Chondrocyte (in vitro differentiated cells): ENCODE measurements around the gene CRLF3. TPM values are rescaled to one million over a fixed set of nuclear protein-coding genes. Genes with fewer than 3 reads are reported as not detected.
A peak's percentile ranks its signal among the peaks of the same experiment; 100 is the strongest.
"Not testable (repeated sequence)": the region's sequence is repeated elsewhere in the genome, so short reads cannot be mapped to it uniquely, and the experiment has no call there.

ENCODE experiments used
- DNase-seq: peaks from one replicate; pipeline ENCODE4 v3.0.0; 2021; ENCODE audit warnings: mixed read lengths, low spot score
- H3K27ac Mint-ChIP-seq: one replicate; pipeline ENCODE4 v1.8.0; 2021; ENCODE audit warnings: mild to moderate bottlenecking, moderate library complexity, mixed read lengths; ENCODE audit not compliant: unreplicated experiment
- H3K27me3 Mint-ChIP-seq: 2 replicates; pipeline ENCODE4 v1.8.0; 2021; ENCODE audit warnings: low read depth, mixed read lengths
- H3K36me3 Mint-ChIP-seq: 2 replicates; pipeline ENCODE4 v1.8.0; 2021; ENCODE audit warnings: low read depth, mixed read lengths
- H3K4me1 Mint-ChIP-seq: 2 replicates; pipeline ENCODE4 v1.8.0; 2021; ENCODE audit warnings: low read depth, mild to moderate bottlenecking, mixed read lengths
- H3K4me3 Mint-ChIP-seq: one replicate; pipeline ENCODE4 v1.8.0; 2021; ENCODE audit warnings: mild to moderate bottlenecking, moderate library complexity, mixed read lengths; ENCODE audit not compliant: unreplicated experiment
- H3K9me3 Mint-ChIP-seq: 2 replicates; pipeline ENCODE4 v1.8.0; 2021; ENCODE audit warnings: low read depth, mixed read lengths
- total RNA-seq: library from RNA; stranded (reverse); gene quantifications from 3 replicates; pipeline ENCODE4 v1.2.1, GENCODE V29; 2021

The CRLF3 gene
- total RNA-seq, 1 donor from 2014 or later = 7.7 TPM

GRCh38 chr17:30742669-30743068, 81.8 kb downstream of the CRLF3 start:
- H3K36me3 Mint-ChIP-seq, DNase-seq, H3K4me1 Mint-ChIP-seq, H3K27me3 Mint-ChIP-seq, H3K9me3 Mint-ChIP-seq, H3K27ac Mint-ChIP-seq, H3K4me3 Mint-ChIP-seq: not testable (repeated sequence)

- not testable (repeated sequence) for H3K36me3 Mint-ChIP-seq, H3K27ac Mint-ChIP-seq
- DNase-seq = peak; percentile 5
Observed at GRCh38 chr17:30736371-30736770, 88.1 kb downstream of the CRLF3 start.

GRCh38 chr17:30735644-30736043, 88.8 kb downstream of the CRLF3 start:
- peaks cover 21% of the 10 kb centered on the region for H3K4me1 Mint-ChIP-seq
- not testable (repeated sequence) for H3K9me3 Mint-ChIP-seq, H3K4me3 Mint-ChIP-seq, H3K36me3 Mint-ChIP-seq, H3K27ac Mint-ChIP-seq, H3K27me3 Mint-ChIP-seq
- DNase-seq = peak; percentile 12

More at GRCh38 chr17:30736371-30736770, 88.1 kb downstream of the CRLF3 start:
- not testable (repeated sequence) for H3K9me3 Mint-ChIP-seq, H3K4me3 Mint-ChIP-seq, H3K27me3 Mint-ChIP-seq
- peaks cover 26% of the 10 kb centered on the region for H3K4me1 Mint-ChIP-seq

DNA sequence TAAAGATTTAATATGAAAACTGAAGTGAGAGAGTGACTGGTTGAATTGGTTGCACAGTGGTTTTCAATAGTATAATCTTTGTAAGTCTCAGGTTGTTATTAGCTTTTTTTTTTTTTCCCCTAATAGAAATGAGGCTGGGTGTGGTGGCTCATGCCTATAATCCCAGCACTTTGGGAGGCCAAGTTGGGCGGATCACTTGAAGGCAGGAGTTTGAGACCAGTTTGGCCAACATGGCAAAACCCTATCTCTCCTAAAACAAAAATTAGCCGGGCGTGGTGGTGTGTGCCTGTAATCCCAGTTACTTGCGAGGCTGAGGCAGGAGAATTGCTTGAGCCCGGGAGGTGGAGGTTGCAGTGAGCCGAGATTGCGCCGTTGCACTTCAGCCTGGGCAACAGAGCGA, 89.3 kb downstream of the CRLF3 start:
- not testable (repeated sequence) for H3K36me3 Mint-ChIP-seq, H3K9me3 Mint-ChIP-seq, H3K4me3 Mint-ChIP-seq, H3K27me3 Mint-ChIP-seq, H3K27ac Mint-ChIP-seq
- peak; percentile 2 for DNase-seq
- H3K4me1 Mint-ChIP-seq = peaks cover 24% of the 10 kb centered on the region

DNA sequence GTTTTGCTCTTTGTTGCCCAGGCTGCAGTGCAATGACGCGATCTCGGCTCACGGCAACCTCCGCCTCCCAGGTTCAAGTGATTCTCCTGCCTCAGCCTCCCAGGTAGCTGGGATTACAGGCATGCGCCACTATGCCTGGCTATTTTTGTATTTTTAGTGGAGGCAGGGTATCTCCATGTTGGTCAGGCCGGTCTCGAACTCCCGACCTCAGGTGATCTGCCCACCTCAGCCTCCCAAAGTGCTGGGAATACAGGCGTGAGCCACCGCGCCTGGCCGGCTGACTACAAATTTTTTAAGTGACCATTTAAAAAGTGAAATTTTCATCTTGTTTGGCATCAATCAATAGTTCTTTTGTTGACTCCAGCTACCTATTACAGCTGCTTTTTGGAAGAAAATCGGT, 90.3 kb downstream of the CRLF3 start:
- DNase-seq = peak; percentile 10
- not testable (repeated sequence) for H3K27ac Mint-ChIP-seq, H3K4me3 Mint-ChIP-seq, H3K27me3 Mint-ChIP-seq, H3K36me3 Mint-ChIP-seq, H3K9me3 Mint-ChIP-seq
- H3K4me1 Mint-ChIP-seq = peaks cover 24% of the 10 kb centered on the region

Other genes with a start within 250 kb of the CRLF3 start
- 1.4 to 4.0 TPM (median 1.4 TPM) in 3 replicates for gene ATAD5, start 7.3 kb upstream of the CRLF3 start, total RNA-seq
- 10.8 to 17.8 TPM (median 10.9 TPM) in 3 replicates for gene TEFM, start 81.5 kb upstream of the CRLF3 start, total RNA-seq
- gene ADAP2, start 97.3 kb upstream of the CRLF3 start, total RNA-seq = 0.32 to 1.3 TPM (median 0.64 TPM) in 3 replicates
- 14.7 to 15.7 TPM (median 15.0 TPM) in 3 replicates for gene RNF135, start 146.3 kb upstream of the CRLF3 start, total RNA-seq